ENCODE data around the gene NUP205.

NUP205 gene

GRCh38 chr7:135672560-135673359 lies 115.0 kb downstream of the NUP205 start:
- TF ChIP-seq CTCF (IDR thresholded peaks at IDR 0.05; ENCODE audit: low read depth, low read length, missing control alignments): peak; percentile 84
- H3K4me3 ChIP-seq (ENCODE audit: low read depth, low read length): no peak overlapping the region
- peaks cover 5% of the 10 kb centered on the region for H3K36me3 ChIP-seq (replicated peaks)
- peak; percentile 80 for DNase-seq
- in situ Hi-C loops (cut with HindIII; ENCODE audit: low pct_ligation_motif_present, low sequenced_read_pairs): no loop called here
- H3K27me3 ChIP-seq (replicated peaks): no peaks in the 10 kb centered on the region
- H3K27ac ChIP-seq: peak overlapping the region; percentile 68

GRCh38 chr7:135673360-135673706 lies 115.6 kb downstream of the NUP205 start:
- no peak overlapping the region for H3K4me3 ChIP-seq (ENCODE audit: low read depth, low read length)
- DNase-seq: no peak
- H3K27ac ChIP-seq: peak overlapping the region; percentile 68
- TF ChIP-seq CTCF (IDR thresholded peaks at IDR 0.05; ENCODE audit: low read depth, low read length, missing control alignments): no peak
- in situ Hi-C loops (cut with HindIII; ENCODE audit: low pct_ligation_motif_present, low sequenced_read_pairs): no loop called here
- peaks cover 9% of the 10 kb centered on the region for H3K36me3 ChIP-seq (replicated peaks)
- H3K27me3 ChIP-seq (replicated peaks): no peaks in the 10 kb centered on the region

- DNase-seq: no peak
- Histone ChIP-seq H3K4me3 (ENCODE audit: low read depth, low read length) (no peak overlapping the region), H3K36me3 (replicated peaks) (peaks cover 10% of the 10 kb centered on the region), H3K27me3 (replicated peaks) (no peaks in the 10 kb centered on the region), H3K27ac (no peak overlapping the region)
- no peak for TF ChIP-seq CTCF (IDR thresholded peaks at IDR 0.05; ENCODE audit: low read depth, low read length, missing control alignments)
- in situ Hi-C loops (cut with HindIII; ENCODE audit: low pct_ligation_motif_present, low sequenced_read_pairs): no loop called here
Observed at GRCh38 chr7:135678612-135679575, 121.2 kb downstream of the NUP205 start.

GRCh38 chr7:135681762-135682161 lies 124.0 kb downstream of the NUP205 start:
- Histone ChIP-seq H3K4me3 (ENCODE audit: low read depth, low read length) (no peak overlapping the region), H3K27ac (no peak overlapping the region), H3K36me3 (replicated peaks) (peaks cover 7% of the 10 kb centered on the region), H3K27me3 (replicated peaks) (no peaks in the 10 kb centered on the region)
- in situ Hi-C loops (cut with HindIII; ENCODE audit: low pct_ligation_motif_present, low sequenced_read_pairs): no loop called here
- no peak for DNase-seq
- no peak for TF ChIP-seq CTCF (IDR thresholded peaks at IDR 0.05; ENCODE audit: low read depth, low read length, missing control alignments)

- no peak for DNase-seq
- Histone ChIP-seq H3K27ac (no peak overlapping the region), H3K27me3 (replicated peaks) (no peaks in the 10 kb centered on the region), H3K4me3 (ENCODE audit: low read depth, low read length) (no peak overlapping the region), H3K36me3 (replicated peaks) (peaks cover 6% of the 10 kb centered on the region)
- no peak for TF ChIP-seq CTCF (IDR thresholded peaks at IDR 0.05; ENCODE audit: low read depth, low read length, missing control alignments)
- in situ Hi-C loops (cut with HindIII; ENCODE audit: low pct_ligation_motif_present, low sequenced_read_pairs): no loop called here
Observed at GRCh38 chr7:135682191-135682590, 124.5 kb downstream of the NUP205 start.
